Hindlimb muscle (tissue), 1 donor: ENCODE data around the gene PXMP2. TPM values are rescaled to one million over a fixed set of nuclear protein-coding genes. Genes with fewer than 3 reads are reported as not detected.
"Not testable (repeated sequence)": the region's sequence is repeated elsewhere in the genome, so short reads cannot be mapped to it uniquely, and the experiment has no call there.

Experiments used
- DNase-seq: peaks from one replicate; pipeline ENCODE4 v3.0.0-alpha.2; 2013
- polyA plus RNA-seq: library from polyadenylated mRNA; unstranded; fragments of 120-200 nt; gene quantifications from one replicate; pipeline ENCODE4 v1.2.1, GENCODE V29; 2013; ENCODE audit not compliant: insufficient read length

Gene PXMP2
- polyA plus RNA-seq, 1 donor = 18.2 TPM

GRCh38 chr12:132660996-132661395 is 26.4 kb upstream of the PXMP2 start:
- no peak for DNase-seq

- DNase-seq = no peak
These were observed 25.4 kb upstream of the PXMP2 start for GRCh38 chr12:132661972-132662371.

GRCh38 chr12:132662901-132663755 is 24.3 kb upstream of the PXMP2 start:
- DNase-seq = no peak

GRCh38 chr12:132664206-132665148 is 22.9 kb upstream of the PXMP2 start:
- DNase-seq = no peak

GRCh38 chr12:132665149-132665491 is 22.3 kb upstream of the PXMP2 start:
- DNase-seq = no peak

- no peak for DNase-seq
These were observed 21.6 kb upstream of the PXMP2 start for GRCh38 chr12:132665794-132666193.

GRCh38 chr12:132668191-132669088 is 18.9 kb upstream of the PXMP2 start:
- no peak for DNase-seq

- no peak for DNase-seq
These were observed 18.1 kb upstream of the PXMP2 start for GRCh38 chr12:132669166-132669879.

GRCh38 chr12:132672116-132672515 is 15.3 kb upstream of the PXMP2 start:
- DNase-seq = no peak

GRCh38 chr12:132672678-132673077 is 14.7 kb upstream of the PXMP2 start:
- DNase-seq = no peak

- DNase-seq = no peak
These were observed 13.9 kb upstream of the PXMP2 start for GRCh38 chr12:132673288-132674179.

- DNase-seq = no peak
These were observed 12.8 kb upstream of the PXMP2 start for GRCh38 chr12:132674561-132674960.

- no peak for DNase-seq
These were observed 11.5 kb upstream of the PXMP2 start for GRCh38 chr12:132675757-132676432.

GRCh38 chr12:132677492-132677891 is 9.9 kb upstream of the PXMP2 start:
- no peak for DNase-seq

GRCh38 chr12:132685400-132685799 is 2.0 kb upstream of the PXMP2 start:
- DNase-seq = no peak

GRCh38 chr12:132686825-132687210 is 569 bp upstream of the PXMP2 start:
- no peak for DNase-seq

GRCh38 chr12:132689227-132689626 is 1.8 kb downstream of the PXMP2 start:
- DNase-seq = no peak

- DNase-seq = no peak
These were observed 2.7 kb downstream of the PXMP2 start for GRCh38 chr12:132690112-132690511.

GRCh38 chr12:132692030-132692429 is 4.6 kb downstream of the PXMP2 start:
- DNase-seq = not testable (repeated sequence)

GRCh38 chr12:132694888-132695287 is 7.5 kb downstream of the PXMP2 start:
- DNase-seq = not testable (repeated sequence)
